ENCODE results near the gene ABCC11. TPM values are rescaled to one million over a fixed set of nuclear protein-coding genes. Genes with fewer than 3 reads are reported as not detected.

Gene ABCC11
- total and polyA plus RNA-seq, 2 experiments from 2014 or later: 0.10 TPM; not detected in 1

- H3K9me2 ChIP-seq (ENCODE audit: insufficient read depth): no peaks in the 10 kb centered on the region
- ATAC-seq (peak; percentile 93), DNase-seq (ENCODE audit: low spot score) (peak; percentile 88)
- no peaks in the 10 kb centered on the region for H3K27me3 ChIP-seq (ENCODE audit: insufficient read depth)
- peak overlapping the region; percentile 69 for H3K4me2 ChIP-seq
- H3K4me1 ChIP-seq (ENCODE audit: insufficient read depth): no peaks in the 10 kb centered on the region
- Mint-ChIP-seq H3K4me1 (peaks cover 4% of the 10 kb centered on the region), H3K4me3 (no peak overlapping the region; the same call in 2 of the 3 replicates), H3K27ac (no peak overlapping the region), H3K9me3 (no peaks in the 10 kb centered on the region), H3K36me3 (ENCODE audit: low read depth) (no peaks in the 10 kb centered on the region), H3K27me3 (ENCODE audit: insufficient read depth, low read depth, poor library complexity) (peaks cover 4% of the 10 kb centered on the region)
- no peaks in the 10 kb centered on the region for H3K79me2 ChIP-seq (replicated peaks; ENCODE audit: insufficient read depth)
- no peak overlapping the region for H3K27ac ChIP-seq (ENCODE audit: low read depth)
- no peaks in the 10 kb centered on the region for H3K36me3 ChIP-seq (ENCODE audit: insufficient read depth)
- H4K20me1 ChIP-seq (replicated peaks; ENCODE audit: insufficient read depth): no peaks in the 10 kb centered on the region
- peak overlapping the region; percentile 37; the same call in 1 of the 2 replicates for H3K4me3 ChIP-seq
- H3F3A ChIP-seq (replicated peaks; ENCODE audit: low read depth): no peaks in the 10 kb centered on the region
- TF ChIP-seq CTCF (conservative IDR thresholded peaks at IDR 0.05; ENCODE audit: low read depth in 2 of 2) (peak; percentile 90 to 96), STAT1 (IDR thresholded peaks at IDR 0.05; ENCODE audit: unreplicated experiment) (no peak)
- peak overlapping the region; percentile 99 for H2AFZ ChIP-seq
Measured at GRCh38 chr16:48156790-48157209, 90.5 kb downstream of the ABCC11 start.

GRCh38 chr16:48155926-48156789 lies 91.2 kb downstream of the ABCC11 start, which contains the start of gene ABCC12:
Gene ABCC12 (minus strand): TSS chr16:48155993. CDS start chr16:48146424, 9,569 bp downstream.
- H3K9me2 ChIP-seq (ENCODE audit: insufficient read depth): no peaks in the 10 kb centered on the region
- Mint-ChIP-seq H3K4me1 (peaks cover 2% of the 10 kb centered on the region), H3K27ac (no peak within 1 kb of the TSS), H3K36me3 (ENCODE audit: low read depth) (no peaks in the 10 kb centered on the region), H3K4me3 (no peak within 1 kb of the TSS), H3K27me3 (ENCODE audit: insufficient read depth, low read depth, poor library complexity) (peaks cover 4% of the 10 kb centered on the region), H3K9me3 (no peaks in the 10 kb centered on the region)
- H2AFZ ChIP-seq: peak within 1 kb of the TSS; percentile 99
- H3K4me3 ChIP-seq: peak within 1 kb of the TSS; percentile 37; the same call in 1 of the 2 replicates
- H3K79me2 ChIP-seq (replicated peaks; ENCODE audit: insufficient read depth): no peaks in the 10 kb centered on the region
- H3K4me1 ChIP-seq (ENCODE audit: insufficient read depth): no peaks in the 10 kb centered on the region
- peak; percentile 66 for ATAC-seq
- H3K27me3 ChIP-seq (ENCODE audit: insufficient read depth): no peaks in the 10 kb centered on the region
- DNase-seq (ENCODE audit: low spot score): no peak
- TF ChIP-seq CTCF (conservative IDR thresholded peaks at IDR 0.05; ENCODE audit: low read depth in 2 of 2): no peak
- no peak for TF ChIP-seq EZH2phosphoT487 (IDR thresholded peaks at IDR 0.05; ENCODE audit: unreplicated experiment)
- no peak for TF ChIP-seq CREB1 (CRISPR knock-in tag; IDR thresholded peaks at IDR 0.05; ENCODE audit: low read depth)
- no peak for TF ChIP-seq ZNF331 (CRISPR knock-in tag; IDR thresholded peaks at IDR 0.05; ENCODE audit: low read depth)
- H3K4me2 ChIP-seq: peak within 1 kb of the TSS; percentile 69
- no peaks in the 10 kb centered on the region for H4K20me1 ChIP-seq (replicated peaks; ENCODE audit: insufficient read depth)
- H3K27ac ChIP-seq (ENCODE audit: low read depth): no peak within 1 kb of the TSS
- no peaks in the 10 kb centered on the region for H3F3A ChIP-seq (replicated peaks; ENCODE audit: low read depth)
- H3K36me3 ChIP-seq (ENCODE audit: insufficient read depth): no peaks in the 10 kb centered on the region
